Erythroblast (primary cell): ENCODE results near the gene MYEF2.

Source experiments
- DNase-seq, 2 experiments: peaks; one replicate each; lab custom pipeline; 2025; lab: John Stamatoyannopoulos, UW
- GATA1 ChIP-seq: IDR thresholded peaks from 2 replicates; pipeline ENCODE4 v1.6.1; 2011; ENCODE audit warnings: low read depth, mild to moderate bottlenecking, control low read depth, low read length, moderate library complexity
- POLR2A ChIP-seq: IDR thresholded peaks from 2 replicates; pipeline ENCODE4 v1.6.1; 2011; ENCODE audit warnings: mild to moderate bottlenecking, low read length

The MYEF2 gene

GRCh38 chr15:48177766-48178647 is at the start of gene MYEF2:
Gene MYEF2, minus strand, starts transcription at chr15:48178295. Its CDS starts 58 bp downstream, at chr15:48178237.
- TF ChIP-seq GATA1, result no peak
- TF ChIP-seq POLR2A, result no peak
- DNase-seq, result peak; percentile 71 to 77

- DNase-seq, result no peak
- TF ChIP-seq GATA1, result no peak
- no peak for TF ChIP-seq POLR2A
Observed at GRCh38 chr15:48225771-48226170, 47.7 kb upstream of the MYEF2 start.

GRCh38 chr15:48222627-48223026 is 44.5 kb upstream of the MYEF2 start:
- DNase-seq, result no peak
- TF ChIP-seq POLR2A (no peak), GATA1 (no peak)

DNA sequence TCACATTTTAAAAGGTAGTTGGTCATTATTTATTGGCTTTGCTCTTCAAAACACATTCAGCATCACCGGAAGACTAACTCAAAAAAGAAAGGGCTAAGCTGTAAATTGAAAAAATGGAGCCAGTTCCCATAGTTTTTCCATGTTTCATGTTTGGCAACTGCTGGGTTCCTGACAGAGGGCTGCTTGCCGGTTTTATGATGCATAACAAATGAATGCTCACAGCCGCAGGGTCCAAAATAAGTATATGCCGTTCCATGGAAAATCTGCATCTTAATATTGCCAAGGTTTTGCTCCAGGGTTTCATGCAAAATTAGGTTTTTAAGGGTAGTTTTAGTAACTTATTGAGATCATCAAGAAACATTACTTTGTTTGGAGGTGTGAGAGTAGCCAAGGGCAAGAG is 43.8 kb upstream of the MYEF2 start:
- TF ChIP-seq GATA1 (no peak), POLR2A (no peak)
- DNase-seq, result no peak

DNA sequence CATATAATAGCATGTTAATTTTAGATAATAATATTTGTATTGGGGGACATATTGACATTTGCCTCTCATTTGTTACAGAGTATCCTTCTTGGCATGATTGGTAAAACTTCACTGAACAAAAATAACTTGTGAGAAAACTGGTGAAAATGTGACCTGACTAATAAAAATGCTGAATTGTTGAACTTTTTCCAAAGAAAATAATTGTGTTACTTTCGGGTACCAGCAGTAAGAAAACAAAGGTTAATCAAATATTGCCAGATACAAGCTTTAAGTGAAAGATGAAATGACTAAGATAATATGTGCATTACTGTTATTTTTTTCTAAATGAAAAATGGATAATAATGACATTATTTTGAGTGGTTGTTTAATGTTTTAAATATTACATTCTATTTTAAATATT is 43.2 kb upstream of the MYEF2 start:
- no peak for DNase-seq
- TF ChIP-seq POLR2A (no peak), GATA1 (no peak)

DNA sequence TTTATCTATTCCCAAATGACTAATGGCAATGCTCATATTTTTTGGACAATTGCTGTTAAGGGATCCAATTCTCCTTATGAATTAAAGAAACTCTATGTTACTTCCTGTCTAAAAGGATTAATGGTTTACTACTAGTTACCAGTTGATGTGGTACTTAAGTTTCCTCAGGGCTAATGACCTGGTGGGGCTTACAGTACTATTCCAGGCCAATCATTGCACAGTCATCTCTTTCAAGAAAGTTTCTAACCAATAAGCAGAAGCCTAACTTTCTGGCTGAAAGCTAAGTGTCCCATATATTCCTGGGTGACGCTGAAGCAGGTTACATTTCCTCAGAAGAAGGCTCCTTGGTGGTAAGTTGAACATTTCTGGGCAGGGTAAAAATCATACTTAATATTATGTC is 27.9 kb upstream of the MYEF2 start, which contains the start of gene SLC12A1:
TSS of gene SLC12A1 (plus strand) at position 322 of the 400 bp plus-strand sequence. CDS start 1,418 bp downstream, outside the sequence.
- no peak for DNase-seq

DNA sequence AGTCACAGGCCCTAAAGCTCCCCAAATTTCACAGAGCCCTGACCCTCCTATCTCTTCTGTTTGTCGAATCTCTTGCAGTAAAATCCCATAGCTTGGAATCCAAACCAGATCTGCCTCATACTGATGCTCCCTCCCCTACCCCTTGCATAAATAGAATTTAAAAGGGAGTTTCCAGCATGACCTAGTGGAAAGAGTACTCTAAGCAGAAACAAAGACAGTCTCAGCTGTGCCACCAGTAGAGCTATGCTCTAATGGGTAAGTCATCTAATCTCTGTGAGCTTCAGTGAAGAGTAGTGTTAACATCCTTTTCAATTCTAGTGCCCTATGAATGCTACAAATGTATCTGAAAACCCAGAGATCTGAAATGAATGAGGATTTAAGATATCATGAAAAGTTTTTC is 24.0 kb upstream of the MYEF2 start:
- no peak for DNase-seq
- TF ChIP-seq GATA1 (no peak), POLR2A (no peak)

More for the DNA sequence above, 27.9 kb upstream of the MYEF2 start, which contains the start of gene SLC12A1:
- no peak for TF ChIP-seq POLR2A
- no peak for TF ChIP-seq GATA1

- TF ChIP-seq GATA1, result no peak
- TF ChIP-seq POLR2A, result no peak
- no peak for DNase-seq
Observed at GRCh38 chr15:48191574-48192225, 13.6 kb upstream of the MYEF2 start, which contains the start of gene CTXN2. Gene CTXN2, plus strand, starts transcription at chr15:48191665. Its CDS starts 9,636 bp downstream, at chr15:48201301.

DNA sequence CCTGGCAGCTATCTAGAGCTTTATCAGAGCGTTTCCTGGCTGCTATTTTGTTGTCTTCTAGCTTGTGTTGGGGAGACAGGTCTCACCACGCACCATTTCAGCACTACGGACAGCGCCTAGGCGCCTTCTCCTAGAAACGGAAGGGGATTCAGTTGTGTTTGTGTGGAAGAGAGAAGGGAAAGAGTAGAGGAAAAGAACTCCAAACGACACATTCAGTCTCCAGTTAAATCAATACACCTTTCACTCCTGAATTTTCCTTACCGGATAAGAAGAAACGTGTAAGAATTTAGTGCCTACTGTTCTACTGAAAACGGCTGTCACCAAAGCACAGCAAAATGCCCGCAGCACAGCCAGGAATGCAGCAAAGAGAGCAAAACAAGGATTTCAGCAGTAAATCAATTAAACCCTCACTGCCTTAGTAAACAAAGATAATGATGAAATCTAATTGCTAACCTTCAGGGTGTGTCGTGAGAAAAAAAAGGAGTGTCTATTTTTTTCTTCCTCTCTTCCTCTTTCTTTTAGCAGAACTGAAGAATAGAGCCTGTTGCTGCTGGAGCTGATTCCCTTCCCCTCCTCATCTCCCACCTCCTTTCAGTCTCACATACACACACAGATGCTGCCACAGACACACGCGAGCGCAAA is 13.0 kb upstream of the MYEF2 start:
- peak; percentile 35 to 51 for DNase-seq

DNA sequence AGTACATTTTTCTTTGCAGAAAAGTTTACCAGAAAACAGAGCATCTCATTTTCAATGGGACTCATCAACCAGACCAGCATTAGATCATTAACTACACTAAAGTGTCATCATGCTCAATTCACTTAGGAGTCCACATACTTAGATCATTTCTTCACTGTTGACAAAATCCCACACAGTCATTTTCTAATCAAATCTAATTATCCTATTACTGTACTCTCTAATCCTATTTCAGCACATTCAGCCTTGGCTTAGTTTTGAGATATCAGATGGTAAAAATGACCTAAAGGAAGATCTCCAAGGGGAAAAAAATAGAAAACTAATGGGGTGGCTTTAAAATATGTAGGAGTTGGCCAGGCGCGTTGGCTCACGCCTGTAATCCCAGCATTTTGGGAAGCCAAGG is 8.2 kb upstream of the MYEF2 start:
- TF ChIP-seq POLR2A (no peak), GATA1 (no peak)
- no peak for DNase-seq

More for the DNA sequence above, 13.0 kb upstream of the MYEF2 start:
- no peak for TF ChIP-seq GATA1
- no peak for TF ChIP-seq POLR2A

- TF ChIP-seq POLR2A, result no peak
- TF ChIP-seq GATA1, result no peak
- no peak for DNase-seq
Observed at GRCh38 chr15:48185529-48185928, 7.4 kb upstream of the MYEF2 start.

- TF ChIP-seq GATA1, result no peak
- TF ChIP-seq POLR2A, result no peak
- no peak for DNase-seq
Observed at GRCh38 chr15:48182749-48183148, 4.7 kb upstream of the MYEF2 start.

GRCh38 chr15:48178648-48178931 is 495 bp upstream of the MYEF2 start:
- TF ChIP-seq GATA1 (no peak), POLR2A (no peak)
- DNase-seq, result no peak

GRCh38 chr15:48177383-48177765 is 721 bp downstream of the MYEF2 start:
- peak; percentile 43 to 63 for DNase-seq
- TF ChIP-seq POLR2A (no peak), GATA1 (no peak)
